ENCODE measurements around the gene OR10C1. TPM values are rescaled to one million over a fixed set of nuclear protein-coding genes. Genes with fewer than 3 reads are reported as not detected.
"Not testable (repeated sequence)": the region's sequence is repeated elsewhere in the genome, so short reads cannot be mapped to it uniquely, and the experiment has no call there.

Gene OR10C1
- total RNA-seq: not detected

- ChIA-PET CTCF (no interaction called here), POLR2A (no interaction called here)
Measured at GRCh38 chr6:29439006-29439405, at the start of gene OR10C1. TSS of gene OR10C1 (plus strand) at chr6:29439306. CDS start at chr6:29440016, 710 bp downstream.

- ChIA-PET POLR2A (no interaction called here), CTCF (no interaction called here)
Measured at GRCh38 chr6:29395331-29395730, 43.8 kb upstream of the OR10C1 start, which contains the start of gene OR12D2. TSS of gene OR12D2 (plus strand) at chr6:29395631. CDS start at chr6:29396700, 1,069 bp downstream.

GRCh38 chr6:29399525-29399924 lies 39.6 kb upstream of the OR10C1 start:
- CTCF ChIA-PET: no interaction called here
- POLR2A ChIA-PET: no interaction called here

- POLR2A ChIA-PET: no interaction called here
- CTCF ChIA-PET: no interaction called here
Measured at GRCh38 chr6:29403801-29404200, 35.3 kb upstream of the OR10C1 start.

- POLR2A ChIA-PET: no interaction called here
- CTCF ChIA-PET: no interaction called here
Measured at GRCh38 chr6:29414588-29414987, 24.5 kb upstream of the OR10C1 start, which contains the start of gene OR12D1. TSS of gene OR12D1 (plus strand) at chr6:29414928.

- CTCF ChIA-PET: no interaction called here
- POLR2A ChIA-PET: no interaction called here
Measured at GRCh38 chr6:29419516-29419915, 19.6 kb upstream of the OR10C1 start.

- ChIA-PET POLR2A (no interaction called here), CTCF (no interaction called here)
Measured at GRCh38 chr6:29424168-29424567, 14.9 kb upstream of the OR10C1 start.

GRCh38 chr6:29424575-29424974 lies 14.5 kb upstream of the OR10C1 start:
- CTCF ChIA-PET: no interaction called here
- POLR2A ChIA-PET: no interaction called here

GRCh38 chr6:29425075-29425474 lies 14.0 kb upstream of the OR10C1 start:
- ChIA-PET POLR2A (no interaction called here), CTCF (no interaction called here)

GRCh38 chr6:29426654-29427053 lies 12.5 kb upstream of the OR10C1 start:
- POLR2A ChIA-PET: no interaction called here
- CTCF ChIA-PET: no interaction called here

- CTCF ChIA-PET, POLR2A ChIA-PET: not testable (repeated sequence)
Measured at GRCh38 chr6:29436730-29437129, 2.4 kb upstream of the OR10C1 start.

GRCh38 chr6:29442719-29443118 lies 3.6 kb downstream of the OR10C1 start:
- ChIA-PET POLR2A (no interaction called here), CTCF (no interaction called here)

- POLR2A ChIA-PET, CTCF ChIA-PET: not testable (repeated sequence)
Measured at GRCh38 chr6:29444031-29444430, 4.9 kb downstream of the OR10C1 start.

GRCh38 chr6:29447670-29448069 lies 8.6 kb downstream of the OR10C1 start:
- ChIA-PET POLR2A (no interaction called here), CTCF (no interaction called here)

- CTCF ChIA-PET: no interaction called here
- POLR2A ChIA-PET: no interaction called here
Measured at GRCh38 chr6:29451471-29452193, 12.5 kb downstream of the OR10C1 start.

- ChIA-PET POLR2A (no interaction called here), CTCF (interaction anchor here (1.4 kb wide), 1 partner anchor 12 kb away, joined by 3 read pairs; no protein-coding TSS in a partner anchor)
Measured at GRCh38 chr6:29456971-29457370, 17.9 kb downstream of the OR10C1 start, which contains the start of the genes OR11A1 and OR2H1. TSS of gene OR11A1 (minus strand) at chr6:29457071. CDS start at chr6:29427641, 29,430 bp downstream. TSS of gene OR2H1 (plus strand) at chr6:29457155. CDS start at chr6:29461770, 4,615 bp downstream.

GRCh38 chr6:29461021-29461814 lies 22.1 kb downstream of the OR10C1 start:
- POLR2A ChIA-PET: no interaction called here
- CTCF ChIA-PET: no interaction called here

- ChIA-PET POLR2A (no interaction called here), CTCF (no interaction called here)
Measured at GRCh38 chr6:29462022-29462421, 22.9 kb downstream of the OR10C1 start.

GRCh38 chr6:29465279-29465678 lies 26.2 kb downstream of the OR10C1 start:
- POLR2A ChIA-PET: no interaction called here
- CTCF ChIA-PET: no interaction called here

GRCh38 chr6:29465801-29466200 lies 26.7 kb downstream of the OR10C1 start:
- CTCF ChIA-PET: no interaction called here
- POLR2A ChIA-PET: no interaction called here

- POLR2A ChIA-PET: no interaction called here
- CTCF ChIA-PET: no interaction called here
Measured at GRCh38 chr6:29466241-29466640, 27.1 kb downstream of the OR10C1 start.

All from activated CD8-positive, alpha-beta memory T cell treated with anti-CD3 and anti-CD28 coated beads for 36 hours (primary cell).